Neutrophil (primary cell): ENCODE data around the gene ZBTB11.

Source experiments
- H3K27ac ChIP-seq: fragments of 200-600 bp; sonication (generic); 2 replicates; pipeline ENCODE4 v1.5.1; 2016; ENCODE audit warnings: mild to moderate bottlenecking, moderate library complexity
- H3K27me3 ChIP-seq: fragments of 200-600 bp; sonication (generic); 2 replicates; pipeline ENCODE4 v1.6.0; 2016; ENCODE audit warnings: mild to moderate bottlenecking
- H3K36me3 ChIP-seq: fragments of 200-600 bp; sonication (generic); 2 replicates; pipeline ENCODE4 v1.5.1; 2017
- H3K4me1 ChIP-seq, 2 experiments: fragments of 200-600 bp in 1 of 2; sonication (generic) in 1 of 2; 1 replicate in 1 of 2; 2 replicates in 1 of 2; pipeline versions ENCODE4 v1.5.1 to v1.6.1; 2013 to 2016; ENCODE audit warnings: low read depth in 1 of 2, low read length in 1 of 2, mild to moderate bottlenecking in 1 of 2, moderate library complexity in 1 of 2; ENCODE audit not compliant: control insufficient read depth in 1 of 2, insufficient read depth in 1 of 2
- H3K4me3 ChIP-seq, 2 experiments: fragments of 200-600 bp in 1 of 2; sonication (generic) in 1 of 2; 1 replicate in 1 of 2; 2 replicates in 1 of 2; pipeline ENCODE4 v1.5.1; 2013 to 2016; ENCODE audit warnings: low read depth in 1 of 2, low read length in 1 of 2, mild to moderate bottlenecking in 1 of 2, moderate library complexity in 1 of 2
- H3K9me3 ChIP-seq: fragments of 200-600 bp; sonication (generic); 2 replicates; pipeline ENCODE4 v1.5.1; 2016
- CTCF ChIP-seq: fragments of 200-600 bp; sonication (generic); IDR thresholded peaks from 2 replicates; pipeline ENCODE4 v1.5.1; 2016; ENCODE audit warnings: antibody characterized with exemption

The ZBTB11 gene

GRCh38 chr3:101603184-101603583 lies 73.7 kb downstream of the ZBTB11 start:
- Histone ChIP-seq H3K4me3 (no peak overlapping the region), H3K4me1 (no peaks in the 10 kb centered on the region), H3K9me3 (no peaks in the 10 kb centered on the region), H3K27me3 (no peaks in the 10 kb centered on the region), H3K36me3 (no peaks in the 10 kb centered on the region), H3K27ac (no peak overlapping the region)
- no peak for TF ChIP-seq CTCF

GRCh38 chr3:101602731-101603130 lies 74.2 kb downstream of the ZBTB11 start:
- H3K4me1 ChIP-seq, result no peaks in the 10 kb centered on the region
- no peaks in the 10 kb centered on the region for H3K9me3 ChIP-seq
- no peak for TF ChIP-seq CTCF
- peaks cover under 1% of the 10 kb centered on the region for H3K36me3 ChIP-seq
- H3K27ac ChIP-seq, result no peak overlapping the region
- no peak overlapping the region for H3K4me3 ChIP-seq
- no peaks in the 10 kb centered on the region for H3K27me3 ChIP-seq
